SW 1271 (cell line): ENCODE measurements around the gene ZDHHC3.

Source experiments
- DNase-seq, 2 experiments: peaks; one replicate each; lab custom pipeline; 2025; lab: John Stamatoyannopoulos, UW

Gene ZDHHC3

GRCh38 chr3:44926921-44927320, 49.1 kb downstream of the ZDHHC3 start:
- no peak for DNase-seq

- no peak for DNase-seq
Measured at GRCh38 chr3:44926172-44926571, 49.8 kb downstream of the ZDHHC3 start.

GRCh38 chr3:44924457-44925084, 51.4 kb downstream of the ZDHHC3 start:
- DNase-seq = no peak

GRCh38 chr3:44923632-44924456, 52.1 kb downstream of the ZDHHC3 start:
- DNase-seq = no peak

GRCh38 chr3:44920081-44920480, 55.9 kb downstream of the ZDHHC3 start:
- no peak for DNase-seq

GRCh38 chr3:44918581-44918980, 57.4 kb downstream of the ZDHHC3 start:
- no peak for DNase-seq

GRCh38 chr3:44918087-44918486, 57.9 kb downstream of the ZDHHC3 start:
- no peak for DNase-seq

- no peak for DNase-seq
Measured at GRCh38 chr3:44915702-44916438, 60.1 kb downstream of the ZDHHC3 start.

GRCh38 chr3:44914936-44915335, 61.0 kb downstream of the ZDHHC3 start:
- DNase-seq = no peak

GRCh38 chr3:44913868-44914468, 62.0 kb downstream of the ZDHHC3 start:
- DNase-seq = peak in 1 of 2 experiments; percentile 45

- DNase-seq = no peak
Measured at GRCh38 chr3:44910693-44911092, 65.3 kb downstream of the ZDHHC3 start.

- DNase-seq = no peak
Measured at GRCh38 chr3:44909063-44909462, 66.9 kb downstream of the ZDHHC3 start.

- DNase-seq = no peak
Measured at GRCh38 chr3:44907612-44908011, 68.4 kb downstream of the ZDHHC3 start.

GRCh38 chr3:44906997-44907396, 69.0 kb downstream of the ZDHHC3 start:
- no peak for DNase-seq

- DNase-seq = no peak
Measured at GRCh38 chr3:44905446-44906157, 70.4 kb downstream of the ZDHHC3 start.

- no peak for DNase-seq
Measured at GRCh38 chr3:44903751-44904150, 72.2 kb downstream of the ZDHHC3 start.

- no peak for DNase-seq
Measured at GRCh38 chr3:44903314-44903713, 72.7 kb downstream of the ZDHHC3 start.

- DNase-seq = no peak
Measured at GRCh38 chr3:44902628-44903027, 73.3 kb downstream of the ZDHHC3 start.

- no peak for DNase-seq
Measured at GRCh38 chr3:44899683-44900367, 76.1 kb downstream of the ZDHHC3 start.

GRCh38 chr3:44896440-44896839, 79.5 kb downstream of the ZDHHC3 start:
- DNase-seq = no peak

- no peak for DNase-seq
Measured at GRCh38 chr3:44894485-44894884, 81.5 kb downstream of the ZDHHC3 start.
